ENCODE data around the gene PCSK4.

Gene PCSK4

GRCh38 chr19:1471515-1472160 is 18.5 kb downstream of the PCSK4 start (continued):
- peak; percentile 25; the same call in 1 of the 2 replicates for TF ChIP-seq ZBTB6 (tag by site-specific recombination; IDR thresholded peaks at IDR 0.05)

GRCh38 chr19:1471010-1471514 is 19.1 kb downstream of the PCSK4 start:
- H3K4me1 ChIP-seq (ENCODE audit: control insufficient read depth, insufficient read depth, low read length): peaks cover 12% of the 10 kb centered on the region
- H3K9me3 ChIP-seq (ENCODE audit: control insufficient read depth, insufficient read depth, low read depth, low read length): no peaks in the 10 kb centered on the region
- CTCF ChIA-PET: interaction anchor here (0.9 to 1.1 kb wide), 2 partner anchors 191 to 205 kb away, joined by 3 to 4 read pairs; no protein-coding TSS in a partner anchor
- H3K27ac ChIP-seq (ENCODE audit: extremely low read depth, low read depth, low read length): no peak overlapping the region; the same call in 1 of the 2 replicates
- H3K36me3 ChIP-seq (ENCODE audit: control insufficient read depth in 2 of 2, insufficient read depth in 1 of 2, low read length in 2 of 2): peaks cover 0 to 16% of the 10 kb centered on the region in 2 experiments; a peak in 2 of 3 replicates
- peak overlapping the region; percentile 28 for H3K4me3 ChIP-seq (ENCODE audit: low read depth, low read length)
- POLR2A ChIA-PET: interaction anchor here (0.9 to 2.2 kb wide), 6 partner anchors 12 to 94 kb away, joined by 3 to 6 read pairs (median 4); no protein-coding TSS in a partner anchor
- no peak for TF ChIP-seq ZNF549 (tag by site-specific recombination; IDR thresholded peaks at IDR 0.05)
- no peak for TF ChIP-seq ELK4 (IDR thresholded peaks at IDR 0.05; ENCODE audit: borderline replicate concordance, low read depth, low read length)
- no peak for TF ChIP-seq ZFP3 (tag by site-specific recombination; IDR thresholded peaks at IDR 0.05; ENCODE audit: low read depth)
- no peak for TF ChIP-seq INSM2 (tag by site-specific recombination; IDR thresholded peaks at IDR 0.05)
- TF ChIP-seq ZNF174 (tag by site-specific recombination; IDR thresholded peaks at IDR 0.05): no peak
- no peak for TF ChIP-seq ZNF623 (tag by site-specific recombination; IDR thresholded peaks at IDR 0.05)
- no peak for TF ChIP-seq MYNN (tag by site-specific recombination; IDR thresholded peaks at IDR 0.05; ENCODE audit: borderline replicate concordance)
- no peak for TF ChIP-seq KLF8 (tag by site-specific recombination; IDR thresholded peaks at IDR 0.05)
- TF ChIP-seq ZNF155 (tag by site-specific recombination; IDR thresholded peaks at IDR 0.05): no peak
- no peak for TF ChIP-seq ZNF18 (tag by site-specific recombination; IDR thresholded peaks at IDR 0.05)
- TF ChIP-seq PATZ1 (tag by site-specific recombination; IDR thresholded peaks at IDR 0.05): no peak; the same call in 1 of the 2 replicates
- no peak for TF ChIP-seq ZNF248 (tag by site-specific recombination; IDR thresholded peaks at IDR 0.05)
- no peak for TF ChIP-seq ZNF132 (tag by site-specific recombination; IDR thresholded peaks at IDR 0.05; ENCODE audit: borderline replicate concordance)
- TF ChIP-seq ZNF707 (tag by site-specific recombination; IDR thresholded peaks at IDR 0.05): no peak
- TF ChIP-seq SP2 (tag by site-specific recombination; IDR thresholded peaks at IDR 0.05): peak; percentile 1; the same call in 1 of the 2 replicates
- 0 out of 2 replicates have a peak, but pooled peaks have one; percentile 49 for TF ChIP-seq ZBTB48 (tag by site-specific recombination; IDR thresholded peaks at IDR 0.05)
- TF ChIP-seq ZNF621 (tag by site-specific recombination; IDR thresholded peaks at IDR 0.05): no peak
- 0 out of 2 replicates have a peak, but pooled peaks have one; percentile 53 for TF ChIP-seq ZBTB10 (tag by site-specific recombination; IDR thresholded peaks at IDR 0.05)
- peak; percentile 47; the same call in 1 of the 2 replicates for TF ChIP-seq SP3 (tag by site-specific recombination; IDR thresholded peaks at IDR 0.05)
- no peak for TF ChIP-seq ZNF843 (tag by site-specific recombination; IDR thresholded peaks at IDR 0.05)

Data from HEK293 (cell line).